A172 (cell line): Measurements from ENCODE around the gene SPHK2. TPM values are rescaled to one million over a fixed set of nuclear protein-coding genes. Genes with fewer than 3 reads are reported as not detected.

ENCODE experiments used
- total RNA-seq: library from RNA; depleted of rRNA; stranded (reverse); fragments of >200 nt; shearing (Covaris generic); gene quantifications from 2 replicates; pipeline ENCODE4 v1.2.3, GENCODE V29; 2014; rRNA removed

The SPHK2 gene
- total RNA-seq, 1 experiment from 2014 or later: 7.6 TPM

Other genes with a start within 250 kb of the SPHK2 start
- 64.2 and 71.5 TPM in 2 replicates for gene KDELR1, start 228.0 kb upstream of the SPHK2 start, total RNA-seq
- gene GRIN2D, start 225.8 kb upstream of the SPHK2 start, total RNA-seq: not detected in 2 replicates
- gene GRWD1, start 173.5 kb upstream of the SPHK2 start, total RNA-seq: 38.9 and 55.4 TPM in 2 replicates
- gene KCNJ14, start 163.9 kb upstream of the SPHK2 start, total RNA-seq: 0.36 and 0.55 TPM in 2 replicates
- gene CYTH2, start 150.1 kb upstream of the SPHK2 start, total RNA-seq: 28.7 and 38.5 TPM in 2 replicates
- not detected in 2 replicates for gene LMTK3, start 107.7 kb upstream of the SPHK2 start, total RNA-seq
- 0.38 TPM in 1 of 2 replicates, not detected in the other for gene SULT2B1, start 67.3 kb upstream of the SPHK2 start, total RNA-seq
- not detected in 2 replicates for gene SPACA4, start 12.8 kb upstream of the SPHK2 start, total RNA-seq
- 0.07 TPM in 1 of 2 replicates, not detected in the other for gene FAM83E, start 4.4 kb upstream of the SPHK2 start, total RNA-seq
- gene RPL18, start 328 bp upstream of the SPHK2 start, total RNA-seq: 764 and 1,035 TPM in 2 replicates
- gene DBP, start 17.9 kb downstream of the SPHK2 start, total RNA-seq: 2.6 and 15.5 TPM in 2 replicates
- 2.3 and 5.8 TPM in 2 replicates for gene CA11, start 26.7 kb downstream of the SPHK2 start, total RNA-seq
- gene NTN5, start 53.5 kb downstream of the SPHK2 start, total RNA-seq: not detected in 2 replicates
- gene FUT2, start 76.5 kb downstream of the SPHK2 start, total RNA-seq: not detected in 2 replicates
- gene MAMSTR, start 100.2 kb downstream of the SPHK2 start, total RNA-seq: 0.93 and 1.1 TPM in 2 replicates
- gene RASIP1, start 121.1 kb downstream of the SPHK2 start, total RNA-seq: 0.07 and 0.12 TPM in 2 replicates
- not detected in 2 replicates for gene IZUMO1, start 127.4 kb downstream of the SPHK2 start, total RNA-seq
- 0.81 and 0.98 TPM in 2 replicates for gene FUT1, start 133.1 kb downstream of the SPHK2 start, total RNA-seq
- gene FGF21, start 136.0 kb downstream of the SPHK2 start, total RNA-seq: not detected in 2 replicates
- 29.5 and 36.8 TPM in 2 replicates for gene BCAT2, start 191.5 kb downstream of the SPHK2 start, total RNA-seq
- gene HSD17B14, start 217.0 kb downstream of the SPHK2 start, total RNA-seq: 9.9 and 14.6 TPM in 2 replicates
- 1.9 and 6.9 TPM in 2 replicates for gene PLEKHA4, start 249.1 kb downstream of the SPHK2 start, total RNA-seq